HepG2 (cell line): Measurements from ENCODE around the gene SECTM1. TPM values are rescaled to one million over a fixed set of nuclear protein-coding genes. Genes with fewer than 3 reads are reported as not detected.
A peak's percentile ranks its signal among the peaks of the same experiment; 100 is the strongest.

Experiments
- CENPBD1 ChIP-seq: sonication (generic); formaldehyde crosslinking; IDR thresholded peaks from 2 replicates; pipeline ENCODE4 v1.8.0; 2022; ENCODE audit warnings: missing genetic modification reagents, low read depth, mild to moderate bottlenecking, borderline replicate concordance
- EHMT2 ChIP-seq: fragments of 200-600 bp; sonication (generic); IDR thresholded peaks from 2 replicates; pipeline ENCODE4 v1.7.0; 2017; ENCODE audit warnings: antibody characterized with exemption, low read depth, low read length, borderline replicate concordance
- HOXA7 ChIP-seq: sonication (generic); formaldehyde crosslinking; IDR thresholded peaks from 2 replicates; pipeline ENCODE4 v1.8.1; 2022; ENCODE audit warnings: mild to moderate bottlenecking, missing genetic modification reagents, moderate library complexity
- IKZF5 ChIP-seq: IDR thresholded peaks from 2 replicates; pipeline ENCODE4 v1.6.1; 2018; ENCODE audit warnings: missing genetic modification reagents, mild to moderate bottlenecking, missing compliant biosample characterization
- MLXIP ChIP-seq: sonication (generic); formaldehyde crosslinking; IDR thresholded peaks from 2 replicates; pipeline ENCODE4 v1.9.0; 2021; ENCODE audit warnings: missing genetic modification reagents, borderline replicate concordance
- MYNN ChIP-seq: sonication (generic); formaldehyde crosslinking; IDR thresholded peaks from 2 replicates; pipeline ENCODE4 v1.4.0; 2020; ENCODE audit warnings: mild to moderate bottlenecking, low read depth, missing genetic modification reagents
- RBFOX2 ChIP-seq: fragments of 200-400 bp; formaldehyde crosslinking; IDR thresholded peaks from 2 replicates; pipeline ENCODE4 v1.6.1; 2017; ENCODE audit warnings: low read depth, mild to moderate bottlenecking, low read length
- RFX3 ChIP-seq: IDR thresholded peaks from 2 replicates; pipeline ENCODE4 v1.6.1; 2016; ENCODE audit warnings: missing biosample characterization, missing genetic modification reagents
- SMC3 ChIP-seq: IDR thresholded peaks from 2 replicates; pipeline ENCODE4 v1.6.1; 2011; ENCODE audit warnings: low read length, improper control_type of control experiment
- SPEN ChIP-seq: sonication (generic); formaldehyde crosslinking; IDR thresholded peaks from 2 replicates; pipeline ENCODE4 v1.5.1; 2020; ENCODE audit warnings: low read depth, mild to moderate bottlenecking, missing genetic modification reagents
- TBX2 ChIP-seq: sonication (generic); formaldehyde crosslinking; IDR thresholded peaks from 2 replicates; pipeline ENCODE4 v1.5.0; 2020; ENCODE audit warnings: missing genetic modification reagents, mild to moderate bottlenecking, borderline replicate concordance
- THAP8 ChIP-seq: sonication (generic); formaldehyde crosslinking; IDR thresholded peaks from 2 replicates; pipeline ENCODE4 v1.5.1; 2020; ENCODE audit warnings: missing genetic modification reagents, mild to moderate bottlenecking, borderline replicate concordance
- ZFAT ChIP-seq: sonication (generic); formaldehyde crosslinking; conservative IDR thresholded peaks from 2 replicates; pipeline ENCODE4 v1.8.1; 2023; ENCODE audit warnings: missing genetic modification reagents, inconsistent platforms
- ZNF121 ChIP-seq: sonication (generic); formaldehyde crosslinking; IDR thresholded peaks from 2 replicates; pipeline ENCODE4 v1.5.0; 2020; ENCODE audit warnings: mild to moderate bottlenecking, missing genetic modification reagents
- ZNF234 ChIP-seq: sonication (generic); formaldehyde crosslinking; conservative IDR thresholded peaks from 2 replicates; pipeline ENCODE4 v1.5.1; 2020; ENCODE audit warnings: mild to moderate bottlenecking, missing genetic modification reagents
- ZNF263 ChIP-seq: sonication (generic); formaldehyde crosslinking; IDR thresholded peaks from 2 replicates; pipeline ENCODE4 v1.4.0; 2020; ENCODE audit warnings: missing genetic modification reagents
- ZNF431 ChIP-seq: sonication (generic); formaldehyde crosslinking; IDR thresholded peaks from 2 replicates; pipeline ENCODE4 v1.9.0; 2022; ENCODE audit warnings: missing genetic modification reagents, low read depth, mild to moderate bottlenecking, borderline replicate concordance
- ZNF574 ChIP-seq: sonication (generic); formaldehyde crosslinking; IDR thresholded peaks from 2 replicates; pipeline ENCODE4 v1.4.0; 2020; ENCODE audit warnings: missing genetic modification reagents
- ZNF772 ChIP-seq: sonication (generic); formaldehyde crosslinking; IDR thresholded peaks from 2 replicates; pipeline ENCODE4 v1.5.0; 2020; ENCODE audit warnings: mild to moderate bottlenecking, missing genetic modification reagents
- ZNF781 ChIP-seq: sonication (generic); formaldehyde crosslinking; IDR thresholded peaks from 2 replicates; pipeline ENCODE4 v1.5.1; 2020; ENCODE audit warnings: borderline replicate concordance, mild to moderate bottlenecking, missing genetic modification reagents; ENCODE audit errors: not compliant biosample characterization
- polyA plus RNA-seq, 8 experiments: library from polyadenylated mRNA; depleted of rRNA in 3 of 8; stranded (reverse) in 7 of 8; unstranded in 1 of 8; fragments of >200 nt; fragmentation: Illumina TruSeq in 4 of 8; extraction: Trizol in 4 of 8; gene quantifications; 2 replicates each; pipeline versions ENCODE4 v1.2.1 to v1.2.3, GENCODE V29; 2011 to 2016; ENCODE audit warnings: low read depth in 4 of 8, missing spikeins in 1 of 8, mixed read lengths in 1 of 8; ENCODE audit not compliant: insufficient read depth in 1 of 8
- total RNA-seq, 5 experiments: library from RNA; depleted of rRNA; stranded (reverse); fragments of >200 nt; fragmentation: Illumina TruSeq; extraction: Trizol; gene quantifications; 2 replicates each; pipeline ENCODE4 v1.2.3, GENCODE V29; 2016; ENCODE audit warnings: low read depth in 1 of 5

Gene SECTM1
- total and polyA plus RNA-seq, 2 of the 13 experiments (the other 11 are each of a cell fraction or from before 2014, with no cell fraction given), result 3.5 to 5.3 TPM

GRCh38 chr17:82287868-82288801, 45.4 kb downstream of the SECTM1 start (continued):
- TF ChIP-seq ZFAT (CRISPR knock-in tag), result no peak
- TF ChIP-seq ZNF121 (CRISPR knock-in tag), result peak; percentile 98
- TF ChIP-seq ZNF431 (CRISPR knock-in tag), result peak; percentile 46; the same call in 1 of the 2 replicates
- peak; percentile 85 for TF ChIP-seq ZNF574 (CRISPR knock-in tag)
- TF ChIP-seq MYNN (CRISPR knock-in tag), result peak; percentile 77; the same call in 1 of the 2 replicates
- TF ChIP-seq SMC3, result peak; percentile 39; the same call in 1 of the 2 replicates
- peak; percentile 39; the same call in 1 of the 2 replicates for TF ChIP-seq ZNF263 (CRISPR knock-in tag)
- peak; percentile 99 for TF ChIP-seq SPEN (CRISPR knock-in tag)
- TF ChIP-seq ZNF781 (CRISPR knock-in tag), result peak; percentile 43
- TF ChIP-seq ZNF234, result no peak
- TF ChIP-seq HOXA7, result no peak
- TF ChIP-seq MLXIP (CRISPR knock-in tag), result peak; percentile 89; the same call in 1 of the 2 replicates
- TF ChIP-seq RBFOX2, result no peak
- TF ChIP-seq TBX2 (CRISPR knock-in tag), result peak; percentile 83; the same call in 1 of the 2 replicates
- TF ChIP-seq CENPBD1 (CRISPR knock-in tag), result no peak
- TF ChIP-seq THAP8 (CRISPR knock-in tag), result no peak
- TF ChIP-seq ZNF772 (CRISPR knock-in tag), result peak; percentile 81
- peak; percentile 98 for TF ChIP-seq IKZF5 (CRISPR knock-in tag)
- TF ChIP-seq RFX3 (CRISPR knock-in tag), result no peak
- TF ChIP-seq EHMT2, result no peak
